ENCODE results near the gene INTS7.
"Not testable (repeated sequence)": the region's sequence is repeated elsewhere in the genome, so short reads cannot be mapped to it uniquely, and the experiment has no call there.

The INTS7 gene

GRCh38 chr1:212035835-212036605, 663 bp upstream of the INTS7 start:
- DNase-seq: no peak

- no peak for DNase-seq
These were observed 738 bp downstream of the INTS7 start for GRCh38 chr1:212034516-212035122.

- DNase-seq: no peak
These were observed 4.3 kb downstream of the INTS7 start for GRCh38 chr1:212030936-212031528.

- DNase-seq: not testable (repeated sequence)
These were observed 7.6 kb downstream of the INTS7 start for GRCh38 chr1:212027727-212028126.

- DNase-seq: no peak
These were observed 10.7 kb downstream of the INTS7 start for GRCh38 chr1:212024469-212025149.

- DNase-seq: not testable (repeated sequence)
These were observed 12.4 kb downstream of the INTS7 start for GRCh38 chr1:212022908-212023307.

GRCh38 chr1:212021563-212021962, 13.8 kb downstream of the INTS7 start:
- no peak for DNase-seq

GRCh38 chr1:212020975-212021374, 14.4 kb downstream of the INTS7 start:
- DNase-seq: no peak

- no peak for DNase-seq
These were observed 21.7 kb downstream of the INTS7 start for GRCh38 chr1:212013672-212014071.

- DNase-seq: peak; percentile 60
These were observed 23.2 kb downstream of the INTS7 start for GRCh38 chr1:212012034-212012740.

- DNase-seq: no peak
These were observed 25.4 kb downstream of the INTS7 start for GRCh38 chr1:212010004-212010403.

- DNase-seq: no peak
These were observed 25.8 kb downstream of the INTS7 start for GRCh38 chr1:212009561-212009960.

- DNase-seq: no peak
These were observed 27.5 kb downstream of the INTS7 start for GRCh38 chr1:212007886-212008285.

GRCh38 chr1:212007178-212007577, 28.2 kb downstream of the INTS7 start:
- DNase-seq: no peak

- DNase-seq: no peak
These were observed 30.3 kb downstream of the INTS7 start for GRCh38 chr1:212004895-212005608.

- DNase-seq: no peak
These were observed 32.8 kb downstream of the INTS7 start for GRCh38 chr1:212002536-212002935.

GRCh38 chr1:211997426-211997825, 37.9 kb downstream of the INTS7 start:
- not testable (repeated sequence) for DNase-seq

- no peak for DNase-seq
These were observed 43.7 kb downstream of the INTS7 start for GRCh38 chr1:211991695-211992094.

- DNase-seq: no peak
These were observed 48.6 kb downstream of the INTS7 start for GRCh38 chr1:211986628-211987254.

GRCh38 chr1:211985556-211986264, 49.6 kb downstream of the INTS7 start:
- no peak for DNase-seq

GRCh38 chr1:211978596-211978995, 56.8 kb downstream of the INTS7 start:
- no peak for DNase-seq
